ENCODE measurements around the gene RGS8. TPM values are rescaled to one million over a fixed set of nuclear protein-coding genes. Genes with fewer than 3 reads are reported as not detected.

RGS8 gene
- total and polyA plus RNA-seq, 10 of the 15 experiments (the other 5 are each of a cell fraction or from before 2014, with no cell fraction given), result 0.03 to 0.62 (median 0.33) TPM

- TF ChIP-seq KDM1A (IDR thresholded peaks at IDR 0.05; ENCODE audit: borderline replicate concordance) (no peak), CUX1 (IDR thresholded peaks at IDR 0.05; ENCODE audit: insufficient replicate concordance, low read depth, low read length) (no peak), YY1 (IDR thresholded peaks at IDR 0.05; ENCODE audit: low read depth, low read length) (no peak)
Measured at GRCh38 chr1:182680901-182681567, 3.4 kb downstream of the RGS8 start (continued).

- DNase-seq (ENCODE audit: low read depth, low spot score) (no peak), FAIRE-seq (no peak), ATAC-seq (no peak)
- H3K9me3 ChIP-seq (replicated peaks; ENCODE audit: control insufficient read depth, insufficient read depth, low read length), result no peaks in the 10 kb centered on the region
- H3K9ac ChIP-seq (ENCODE audit: control insufficient read depth, insufficient read depth, low read length), result no peak overlapping the region
- ChIA-PET CTCF (interaction anchor here (0.8 to 9.2 kb wide), 5 partner anchors 10 to 103 kb away, joined by 3 to 121 read pairs (median 11); partner anchors contain the start of gene RGS16), POLR2A (interaction anchor here (0.8 to 1.1 kb wide), 2 partner anchors 10 to 76 kb away, joined by 3 to 4 read pairs; no protein-coding TSS in a partner anchor), RAD21 (ENCODE audit: unreplicated experiment) (interaction anchor here (1.2 to 6.3 kb wide), 8 partner anchors 37 to 102 kb away, joined by 3 to 65 read pairs (median 6); partner anchors contain the start of gene RGS16), SMC1A (ENCODE audit: uncharacterized antibody, unreplicated experiment) (interaction anchor here (1.2 to 7.8 kb wide), 7 partner anchors 8 to 102 kb away, joined by 5 to 58 read pairs (median 17); no protein-coding TSS in a partner anchor)
- H3K79me2 ChIP-seq (ENCODE audit: control insufficient read depth, insufficient read depth, low read length), result no peaks in the 10 kb centered on the region
- H3K4me2 ChIP-seq (ENCODE audit: control insufficient read depth, insufficient read depth), result no peak overlapping the region
- H3K27ac ChIP-seq (ENCODE audit: control insufficient read depth, insufficient read depth), result no peak overlapping the region
- H3K4me1 ChIP-seq (ENCODE audit: control insufficient read depth, insufficient read depth, low read length), result peaks cover 34% of the 10 kb centered on the region; the same call in 1 of the 2 replicates
- H3K27me3 ChIP-seq (replicated peaks in 1 of 2; ENCODE audit: control insufficient read depth in 2 of 2, insufficient read depth in 2 of 2, low read length in 1 of 2), result no peaks in the 10 kb centered on the region; a peak in 1 of 4 replicates
- BruUV-seq (replicated peaks), result no TSS peak
- no peaks in the 10 kb centered on the region for H3K36me3 ChIP-seq (ENCODE audit: control insufficient read depth in 2 of 2, insufficient read depth in 2 of 2, low read length in 1 of 2)
- H3K4me3 ChIP-seq, result no peak overlapping the region
- in situ Hi-C loops (cut with MboI) (no loop called here), intact Hi-C loops (cut with micrococcal nuclease; ENCODE audit: unreplicated experiment) (no loop called here)
- H2AFZ ChIP-seq (ENCODE audit: control insufficient read depth, low read depth, low read length), result no peak overlapping the region
- H4K20me1 ChIP-seq (ENCODE audit: control insufficient read depth, insufficient read depth), result no peaks in the 10 kb centered on the region
- TF ChIP-seq SREBF2 (IDR thresholded peaks at IDR 0.05; ENCODE audit: low read length) (no peak), ZNF24 (IDR thresholded peaks at IDR 0.05) (peak; percentile 84)
- WGBS (ENCODE audit: insufficient coverage, insufficient replicate concordance, low lambda C conversion rate, missing lambda C conversion rate), result 49% methylated on average over 4 of the region's 4 CpGs
Measured at GRCh38 chr1:182680408-182680807, 4.0 kb downstream of the RGS8 start.

Measured in GM12878 (cell line).